Measurements from ENCODE around the gene MAN2A2.

The MAN2A2 gene

DNA sequence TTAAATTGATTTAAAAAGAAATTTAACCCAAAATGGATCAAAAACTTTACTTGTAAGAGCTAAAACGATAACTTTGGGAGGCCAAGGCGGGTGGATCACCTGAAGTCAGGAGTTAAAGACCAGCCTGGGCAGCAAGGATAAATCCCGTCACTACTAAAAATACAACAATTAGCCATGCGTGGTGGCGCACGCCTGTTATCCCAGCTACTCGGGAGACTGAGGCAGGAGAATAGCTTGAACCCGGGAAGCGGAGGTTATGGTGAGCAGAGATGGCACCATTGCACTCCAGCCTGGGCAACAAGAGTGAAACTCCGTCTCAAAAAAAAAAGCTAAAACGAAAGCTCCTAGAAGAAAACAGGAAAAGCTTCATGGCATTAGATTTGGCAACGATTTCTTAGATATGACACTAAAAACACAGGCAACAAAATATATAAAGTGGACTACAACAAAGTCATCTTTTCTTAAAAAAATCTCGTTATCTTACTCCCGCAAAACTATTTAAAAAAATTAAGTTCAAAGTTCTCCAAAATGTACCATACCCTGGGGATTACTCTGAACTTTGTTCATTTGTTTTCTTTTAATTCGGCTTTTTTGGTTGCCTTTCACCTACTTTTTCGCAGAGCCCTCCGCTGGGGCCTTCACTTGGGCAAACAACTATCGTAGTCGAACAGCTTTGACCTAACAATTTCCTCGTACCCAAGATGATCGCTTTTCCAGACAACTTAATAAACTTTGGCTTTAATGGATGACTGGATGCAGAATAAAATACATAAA, 26.3 kb downstream of the MAN2A2 start:
- Histone ChIP-seq H3K36me3 (ENCODE audit: control insufficient read depth in 5 of 5, insufficient read depth in 5 of 5, low read length in 5 of 5) (peaks cover 0 to 2% (median 0%) of the 10 kb centered on the region in 5 donors), H3K4me3 (ENCODE audit: low read depth in 1 of 5, low read length in 5 of 5) (peak overlapping the region; percentile 66 to 84 (median 74)), H3K27ac (ENCODE audit: low read depth, low read length) (peak overlapping the region; percentile 99), H3K9ac (ENCODE audit: low read length in 5 of 5) (peak overlapping the region; percentile 64 to 89 (median 78)), H3K4me1 (ENCODE audit: control insufficient read depth in 5 of 5, insufficient read depth in 5 of 5, low read length in 5 of 5) (peaks cover 3 to 50% (median 42%) of the 10 kb centered on the region in 5 donors), H3K9me3 (ENCODE audit: control insufficient read depth in 5 of 5, low read length in 5 of 5) (no peaks in the 10 kb centered on the region), H3K27me3 (ENCODE audit: control insufficient read depth in 5 of 5, insufficient read depth in 4 of 5, low read length in 5 of 5) (no peaks in the 10 kb centered on the region)

DNA sequence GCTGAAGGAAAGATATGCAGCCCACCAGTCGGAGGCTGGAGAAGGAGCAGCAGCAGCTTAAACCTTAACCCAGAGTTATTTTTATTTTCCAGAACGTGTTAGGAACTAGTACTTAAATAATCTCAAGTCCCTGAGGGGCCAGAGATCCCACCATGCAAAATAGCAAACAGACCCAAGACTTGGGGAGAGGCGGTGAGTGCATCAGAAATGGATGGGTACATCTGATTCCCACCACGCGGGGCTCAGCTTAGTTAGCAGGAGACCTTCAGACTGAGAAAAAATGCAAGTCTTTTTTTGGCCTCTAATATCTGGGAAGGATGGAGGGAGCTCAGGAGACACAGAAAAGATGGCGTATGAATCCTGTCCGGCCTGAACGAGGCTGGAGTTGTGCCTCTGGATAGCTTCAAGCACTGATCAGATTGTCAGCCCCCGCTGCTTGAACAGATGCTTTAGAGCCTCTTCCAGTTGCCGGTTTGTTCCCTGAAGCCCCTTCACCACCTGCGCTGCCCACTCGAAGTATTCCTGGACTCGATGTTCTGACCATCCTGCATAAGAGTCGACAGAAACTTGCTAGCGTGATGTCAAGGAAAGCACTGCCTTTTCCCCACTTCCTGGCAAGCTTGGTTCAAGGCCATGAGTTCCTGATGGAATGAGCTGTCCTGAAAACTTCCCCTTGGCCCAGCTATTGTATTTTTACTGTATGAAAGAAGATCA, 27.9 kb downstream of the MAN2A2 start:
- no peaks in the 10 kb centered on the region for H3K9me3 ChIP-seq (ENCODE audit: control insufficient read depth in 5 of 5, low read length in 5 of 5)
- no peaks in the 10 kb centered on the region for H3K27me3 ChIP-seq (ENCODE audit: control insufficient read depth in 5 of 5, insufficient read depth in 4 of 5, low read length in 5 of 5)
- no peaks in the 10 kb centered on the region for H3K36me3 ChIP-seq (ENCODE audit: control insufficient read depth in 5 of 5, insufficient read depth in 5 of 5, low read length in 5 of 5)
- peak overlapping the region; percentile 73 to 95 (median 84) for H3K4me3 ChIP-seq (ENCODE audit: low read depth in 1 of 5, low read length in 5 of 5)
- peaks cover 9 to 65% (median 56%) of the 10 kb centered on the region in 5 donors for H3K4me1 ChIP-seq (ENCODE audit: control insufficient read depth in 5 of 5, insufficient read depth in 5 of 5, low read length in 5 of 5)
- H3K9ac ChIP-seq (ENCODE audit: low read length in 5 of 5), result peak overlapping the region; percentile 64 to 89 (median 78)
- peak overlapping the region; percentile 99 for H3K27ac ChIP-seq (ENCODE audit: low read depth, low read length)

- Histone ChIP-seq H3K9me3 (ENCODE audit: control insufficient read depth in 5 of 5, low read length in 5 of 5) (no peaks in the 10 kb centered on the region), H3K36me3 (ENCODE audit: control insufficient read depth in 5 of 5, insufficient read depth in 5 of 5, low read length in 5 of 5) (no peaks in the 10 kb centered on the region), H3K4me3 (ENCODE audit: low read depth in 1 of 5, low read length in 5 of 5) (peak overlapping the region; percentile 71 to 95 (median 84)), H3K9ac (ENCODE audit: low read length in 5 of 5) (peak overlapping the region in 4 of 5 donors; percentile 86 to 97 (median 92)), H3K4me1 (ENCODE audit: control insufficient read depth in 5 of 5, insufficient read depth in 5 of 5, low read length in 5 of 5) (peaks cover 11 to 69% (median 61%) of the 10 kb centered on the region in 5 donors), H3K27me3 (ENCODE audit: control insufficient read depth in 5 of 5, insufficient read depth in 4 of 5, low read length in 5 of 5) (no peaks in the 10 kb centered on the region), H3K27ac (ENCODE audit: low read depth, low read length) (peak overlapping the region; percentile 99)
Observed at GRCh38 chr15:90931575-90931827, 28.4 kb downstream of the MAN2A2 start.

DNA sequence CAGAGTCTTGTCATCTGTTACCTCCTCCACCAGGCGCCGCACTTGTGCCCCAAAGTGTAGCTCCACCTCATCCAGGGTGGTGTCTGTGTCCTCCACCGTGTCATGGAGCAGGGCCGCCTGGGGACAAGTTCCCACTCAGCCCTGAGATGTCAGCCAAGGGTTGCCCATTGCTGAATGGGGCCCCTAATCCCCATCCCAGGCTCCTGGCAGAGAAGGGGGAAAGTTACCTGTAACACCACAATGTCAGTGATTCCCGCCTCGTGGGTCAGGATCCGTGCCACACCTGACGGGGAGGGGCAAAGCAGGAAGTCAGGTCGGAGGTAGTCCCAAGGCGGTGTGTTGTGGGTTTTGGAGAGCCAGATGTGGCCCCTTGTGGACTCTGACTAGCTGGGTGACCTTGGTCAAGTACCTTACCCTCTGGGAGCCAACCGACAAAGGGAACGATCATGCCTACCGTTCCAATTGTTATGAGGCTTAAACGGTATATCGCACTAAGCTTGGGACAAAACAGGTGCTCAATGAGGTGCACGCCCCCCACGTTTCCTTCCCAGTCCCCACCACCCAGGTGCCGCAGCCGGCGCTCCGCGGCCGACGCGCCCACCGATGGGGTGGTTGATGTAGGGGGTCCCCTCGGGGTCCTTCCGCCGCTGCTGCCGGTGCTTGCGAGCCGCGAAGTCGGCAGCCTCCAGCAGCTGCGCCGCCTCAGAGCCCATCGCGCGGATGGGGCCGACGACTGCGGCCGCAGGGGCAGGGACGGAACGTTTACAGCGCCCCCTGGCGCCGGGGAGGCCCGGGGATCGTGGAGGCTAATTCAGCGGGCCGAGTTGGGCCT, 28.9 kb downstream of the MAN2A2 start, which contains the start of gene HDDC3:
Gene HDDC3 (minus strand): TSS at position 722 of the 832 bp plus-strand sequence. CDS start 9 bp downstream, at position 713.
- H3K27me3 ChIP-seq (ENCODE audit: control insufficient read depth in 5 of 5, insufficient read depth in 4 of 5, low read length in 5 of 5), result no peaks in the 10 kb centered on the region
- H3K9ac ChIP-seq (ENCODE audit: low read length in 5 of 5), result peak within 1 kb of the TSS; percentile 21 to 97 (median 89)
- H3K36me3 ChIP-seq (ENCODE audit: control insufficient read depth in 5 of 5, insufficient read depth in 5 of 5, low read length in 5 of 5), result peaks cover 0 to 2% (median 0%) of the 10 kb centered on the region in 5 donors
- H3K4me3 ChIP-seq (ENCODE audit: low read depth in 1 of 5, low read length in 5 of 5), result peak within 1 kb of the TSS; percentile 71 to 95 (median 84)
- no peaks in the 10 kb centered on the region for H3K9me3 ChIP-seq (ENCODE audit: control insufficient read depth in 5 of 5, low read length in 5 of 5)
- H3K4me1 ChIP-seq (ENCODE audit: control insufficient read depth in 5 of 5, insufficient read depth in 5 of 5, low read length in 5 of 5), result peaks cover 11 to 75% (median 62%) of the 10 kb centered on the region in 5 donors
- H3K27ac ChIP-seq (ENCODE audit: low read depth, low read length), result peak within 1 kb of the TSS; percentile 99

GRCh38 chr15:90932660-90932991, 29.5 kb downstream of the MAN2A2 start:
- peak overlapping the region in 4 of 5 donors; percentile 71 to 88 (median 83) for H3K4me3 ChIP-seq (ENCODE audit: low read depth in 1 of 5, low read length in 5 of 5)
- no peaks in the 10 kb centered on the region for H3K27me3 ChIP-seq (ENCODE audit: control insufficient read depth in 5 of 5, insufficient read depth in 4 of 5, low read length in 5 of 5)
- peaks cover 11 to 75% (median 62%) of the 10 kb centered on the region in 5 donors for H3K4me1 ChIP-seq (ENCODE audit: control insufficient read depth in 5 of 5, insufficient read depth in 5 of 5, low read length in 5 of 5)
- H3K9ac ChIP-seq (ENCODE audit: low read length in 5 of 5), result peak overlapping the region in 4 of 5 donors; percentile 86 to 97 (median 92)
- peak overlapping the region; percentile 99 for H3K27ac ChIP-seq (ENCODE audit: low read depth, low read length)
- H3K9me3 ChIP-seq (ENCODE audit: control insufficient read depth in 5 of 5, low read length in 5 of 5), result no peaks in the 10 kb centered on the region
- peaks cover 0 to 2% (median 0%) of the 10 kb centered on the region in 5 donors for H3K36me3 ChIP-seq (ENCODE audit: control insufficient read depth in 5 of 5, insufficient read depth in 5 of 5, low read length in 5 of 5)

GRCh38 chr15:90933301-90933700, 30.2 kb downstream of the MAN2A2 start:
- Histone ChIP-seq H3K9me3 (ENCODE audit: control insufficient read depth in 5 of 5, low read length in 5 of 5) (no peaks in the 10 kb centered on the region), H3K4me3 (ENCODE audit: low read depth in 1 of 5, low read length in 5 of 5) (no peak overlapping the region), H3K4me1 (ENCODE audit: control insufficient read depth in 5 of 5, insufficient read depth in 5 of 5, low read length in 5 of 5) (peaks cover 11 to 69% (median 59%) of the 10 kb centered on the region in 5 donors), H3K27me3 (ENCODE audit: control insufficient read depth in 5 of 5, insufficient read depth in 4 of 5, low read length in 5 of 5) (no peaks in the 10 kb centered on the region), H3K36me3 (ENCODE audit: control insufficient read depth in 5 of 5, insufficient read depth in 5 of 5, low read length in 5 of 5) (peaks cover 0 to 4% (median 2%) of the 10 kb centered on the region in 5 donors), H3K27ac (ENCODE audit: low read depth, low read length) (no peak overlapping the region), H3K9ac (ENCODE audit: low read length in 5 of 5) (peak overlapping the region in 1 of 5 donors; percentile 55)

DNA sequence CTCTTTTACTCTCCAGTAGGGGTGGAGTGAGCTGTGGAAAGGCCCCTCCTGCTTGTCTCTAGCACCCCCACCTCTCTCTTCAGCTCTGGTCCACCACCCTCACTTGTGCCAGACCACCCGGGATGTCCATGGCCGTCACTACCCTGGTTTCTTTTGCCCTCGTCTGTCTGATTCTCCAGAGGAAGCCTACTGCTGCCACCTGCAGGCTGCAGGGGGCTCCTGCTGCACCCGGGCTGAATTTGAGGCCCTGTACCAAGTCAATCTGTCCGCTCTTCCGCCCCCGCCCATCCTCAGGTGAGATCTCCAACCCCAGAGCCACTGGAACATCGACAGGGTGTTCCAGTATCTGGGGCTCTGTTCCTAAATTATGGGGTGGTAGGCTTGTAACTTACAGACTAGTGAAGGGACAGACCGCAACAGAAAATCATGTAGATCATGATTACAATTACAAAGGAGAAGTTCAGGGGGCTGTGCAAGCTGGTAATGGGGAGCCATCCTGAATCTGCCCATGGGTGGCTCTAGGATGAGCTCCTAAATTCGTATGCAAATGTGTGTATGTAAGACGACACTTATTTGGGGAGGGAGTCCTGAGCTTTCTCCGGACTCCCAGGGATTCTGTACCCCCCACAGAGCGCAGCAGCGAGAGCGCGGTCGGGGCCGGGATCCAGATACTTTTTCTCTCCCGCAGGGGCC, 31.3 kb downstream of the MAN2A2 start:
- Histone ChIP-seq H3K27me3 (ENCODE audit: control insufficient read depth in 5 of 5, insufficient read depth in 4 of 5, low read length in 5 of 5) (no peaks in the 10 kb centered on the region), H3K4me3 (ENCODE audit: low read depth in 1 of 5, low read length in 5 of 5) (peak overlapping the region; percentile 31 to 78 (median 75)), H3K27ac (ENCODE audit: low read depth, low read length) (peak overlapping the region; percentile 67), H3K4me1 (ENCODE audit: control insufficient read depth in 5 of 5, insufficient read depth in 5 of 5, low read length in 5 of 5) (peaks cover 11 to 58% (median 48%) of the 10 kb centered on the region in 5 donors), H3K9me3 (ENCODE audit: control insufficient read depth in 5 of 5, low read length in 5 of 5) (no peaks in the 10 kb centered on the region), H3K9ac (ENCODE audit: low read length in 5 of 5) (peak overlapping the region in 3 of 5 donors; percentile 37 to 76 (median 68)), H3K36me3 (ENCODE audit: control insufficient read depth in 5 of 5, insufficient read depth in 5 of 5, low read length in 5 of 5) (peaks cover 0 to 13% (median 7%) of the 10 kb centered on the region in 5 donors)

DNA sequence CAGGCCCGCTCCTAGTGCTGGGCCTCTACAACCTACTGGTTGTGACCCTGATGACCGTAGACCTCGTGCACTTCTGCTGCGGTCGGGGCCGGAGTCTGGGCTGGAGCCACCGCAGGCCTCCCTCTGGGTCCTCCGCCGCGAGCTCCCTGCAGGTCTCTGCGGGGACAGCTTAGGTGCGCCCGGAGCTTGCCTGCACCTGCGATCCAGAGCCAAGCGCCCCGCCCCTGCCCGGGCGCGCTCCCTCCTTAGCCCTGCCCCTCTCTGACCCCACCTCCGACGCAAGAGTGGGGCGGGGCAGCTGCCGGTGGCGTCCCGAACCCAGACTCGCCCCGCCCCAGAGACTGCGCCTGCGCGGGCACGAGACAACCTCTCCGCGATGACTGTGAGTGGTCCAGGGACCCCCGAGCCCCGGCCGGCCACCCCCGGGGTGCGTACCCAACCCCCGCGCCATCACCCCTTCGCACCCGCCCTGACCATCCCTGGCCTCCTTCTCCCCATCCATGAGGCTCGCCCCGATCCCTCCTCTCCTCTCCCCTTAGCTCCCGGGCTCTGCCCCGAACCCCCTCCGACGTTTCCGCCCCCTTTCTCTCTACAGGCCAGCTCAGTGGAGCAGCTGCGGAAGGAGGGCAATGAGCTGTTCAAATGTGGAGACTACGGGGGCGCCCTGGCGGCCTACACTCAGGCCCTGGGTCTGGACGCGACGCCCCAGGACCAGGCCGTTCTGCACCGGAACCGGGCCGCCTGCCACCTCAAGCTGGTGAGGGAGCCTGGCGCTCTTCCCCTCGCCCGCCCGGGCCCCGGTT, 32.0 kb downstream of the MAN2A2 start, which contains the start of gene UNC45A:
Gene UNC45A (plus strand): TSS at position 337 of the 803 bp plus-strand sequence. CDS start 40 bp downstream, at position 377.
- Histone ChIP-seq H3K27me3 (ENCODE audit: control insufficient read depth in 5 of 5, insufficient read depth in 4 of 5, low read length in 5 of 5) (no peaks in the 10 kb centered on the region), H3K36me3 (ENCODE audit: control insufficient read depth in 5 of 5, insufficient read depth in 5 of 5, low read length in 5 of 5) (peaks cover 0 to 20% (median 15%) of the 10 kb centered on the region in 5 donors), H3K9ac (ENCODE audit: low read length in 5 of 5) (peak within 1 kb of the TSS; percentile 48 to 85 (median 76)), H3K4me3 (ENCODE audit: low read depth in 1 of 5, low read length in 5 of 5) (peak within 1 kb of the TSS; percentile 62 to 78 (median 75)), H3K4me1 (ENCODE audit: control insufficient read depth in 5 of 5, insufficient read depth in 5 of 5, low read length in 5 of 5) (peaks cover 11 to 57% (median 48%) of the 10 kb centered on the region in 5 donors), H3K9me3 (ENCODE audit: control insufficient read depth in 5 of 5, low read length in 5 of 5) (no peaks in the 10 kb centered on the region), H3K27ac (ENCODE audit: low read depth, low read length) (peak within 1 kb of the TSS; percentile 67)

Measured in subcutaneous abdominal adipose tissue (tissue), 5 donors.